Measurements from ENCODE around the gene HMCN2. TPM values are rescaled to one million over a fixed set of nuclear protein-coding genes. Genes with fewer than 3 reads are reported as not detected.

Gene HMCN2
- total and polyA plus RNA-seq, 5 donors from 2014 or later: not detected

DNA sequence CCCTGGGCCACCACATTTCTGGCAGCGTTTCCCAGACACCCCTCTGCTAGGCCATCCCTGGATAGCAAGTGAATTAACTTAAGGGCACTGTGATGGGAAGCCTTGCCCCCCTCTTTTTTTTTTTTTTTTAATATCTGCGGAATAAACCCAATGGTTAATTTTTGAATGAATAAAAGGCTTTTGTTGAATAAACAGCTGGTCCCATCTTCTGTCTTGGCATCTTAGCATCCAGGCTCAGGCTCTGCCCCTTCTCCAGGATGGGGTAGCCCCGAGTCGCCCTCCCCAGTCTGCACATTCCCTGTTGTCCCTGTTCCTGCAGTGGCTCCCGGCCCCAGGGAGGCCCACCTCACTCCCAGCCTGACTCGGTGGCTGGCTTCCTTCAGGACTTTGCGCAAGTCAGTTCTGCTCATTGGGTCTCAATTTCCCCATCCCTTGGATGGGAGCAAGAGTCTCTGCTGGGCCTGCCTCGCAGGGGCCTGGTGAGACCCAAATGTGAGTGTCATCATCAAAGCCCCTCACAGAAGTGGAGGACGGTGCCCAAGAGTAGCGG lies 29.0 kb upstream of the HMCN2 start:
- no peak overlapping the region for H3K4me3 Mint-ChIP-seq
- no peak for ATAC-seq (ENCODE audit: low read depth in 2 of 2)
- H3K36me3 Mint-ChIP-seq: no peaks in the 10 kb centered on the region

DNA sequence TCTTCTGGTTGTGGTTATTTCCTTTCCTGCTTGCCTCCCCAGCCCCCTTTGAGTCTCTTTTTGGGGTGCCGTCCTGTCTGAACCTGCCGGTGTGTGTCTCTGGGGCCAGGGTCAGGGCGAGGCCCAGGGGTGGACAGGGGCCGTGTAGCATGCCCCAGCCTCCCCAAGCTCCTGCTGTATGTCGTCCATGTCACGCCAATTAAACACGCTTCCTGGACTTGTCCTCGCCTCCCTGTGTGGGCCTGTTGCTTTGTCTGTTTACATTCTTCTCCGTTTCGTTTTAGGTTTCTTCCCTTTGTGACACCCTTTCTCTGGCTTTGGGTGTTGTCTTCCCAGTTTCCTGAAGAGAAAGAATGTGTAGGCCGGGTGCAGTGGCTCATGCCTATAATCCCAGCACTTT lies 28.5 kb upstream of the HMCN2 start:
- DNase-seq: no peak
- Mint-ChIP-seq H3K36me3 (no peaks in the 10 kb centered on the region), H3K27me3 (no peaks in the 10 kb centered on the region), H3K4me1 (peaks cover 6 to 36% (median 26%) of the 10 kb centered on the region in 4 donors), H3K9me3 (no peaks in the 10 kb centered on the region), H3K27ac (peak overlapping the region in 1 of 3 donors; percentile 89), H3K4me3 (no peak overlapping the region)
- Histone ChIP-seq H3K4me1 (ENCODE audit: control insufficient read depth, insufficient read depth, low read length, poor library complexity, severe bottlenecking) (peaks cover 44% of the 10 kb centered on the region), H3K27me3 (ENCODE audit: control insufficient read depth, insufficient read depth, low read length) (no peaks in the 10 kb centered on the region), H3K9me3 (ENCODE audit: control insufficient read depth in 2 of 2, low read length in 2 of 2) (no peaks in the 10 kb centered on the region), H3K36me3 (ENCODE audit: control insufficient read depth, insufficient read depth, low read length) (no peaks in the 10 kb centered on the region), H3K27ac (ENCODE audit: insufficient read depth, low read length, poor library complexity, severe bottlenecking) (no peak overlapping the region), H3K4me3 (ENCODE audit: low read depth, low read length) (no peak overlapping the region)
- no peak for ATAC-seq (ENCODE audit: low read depth in 2 of 2)

More for the DNA sequence above, 29.0 kb upstream of the HMCN2 start:
- Histone ChIP-seq H3K4me1 (ENCODE audit: control insufficient read depth, insufficient read depth, low read length, poor library complexity, severe bottlenecking) (peaks cover 44% of the 10 kb centered on the region), H3K27ac (ENCODE audit: insufficient read depth, low read length, poor library complexity, severe bottlenecking) (no peak overlapping the region), H3K4me3 (ENCODE audit: low read depth, low read length) (no peak overlapping the region), H3K9me3 (ENCODE audit: control insufficient read depth in 2 of 2, low read length in 2 of 2) (no peaks in the 10 kb centered on the region), H3K36me3 (ENCODE audit: control insufficient read depth, insufficient read depth, low read length) (no peaks in the 10 kb centered on the region), H3K27me3 (ENCODE audit: control insufficient read depth, insufficient read depth, low read length) (no peaks in the 10 kb centered on the region)
- no peak for DNase-seq
- Mint-ChIP-seq H3K4me1 (peaks cover 6 to 36% (median 25%) of the 10 kb centered on the region in 4 donors), H3K27me3 (no peaks in the 10 kb centered on the region), H3K27ac (no peak overlapping the region), H3K9me3 (no peaks in the 10 kb centered on the region)

DNA sequence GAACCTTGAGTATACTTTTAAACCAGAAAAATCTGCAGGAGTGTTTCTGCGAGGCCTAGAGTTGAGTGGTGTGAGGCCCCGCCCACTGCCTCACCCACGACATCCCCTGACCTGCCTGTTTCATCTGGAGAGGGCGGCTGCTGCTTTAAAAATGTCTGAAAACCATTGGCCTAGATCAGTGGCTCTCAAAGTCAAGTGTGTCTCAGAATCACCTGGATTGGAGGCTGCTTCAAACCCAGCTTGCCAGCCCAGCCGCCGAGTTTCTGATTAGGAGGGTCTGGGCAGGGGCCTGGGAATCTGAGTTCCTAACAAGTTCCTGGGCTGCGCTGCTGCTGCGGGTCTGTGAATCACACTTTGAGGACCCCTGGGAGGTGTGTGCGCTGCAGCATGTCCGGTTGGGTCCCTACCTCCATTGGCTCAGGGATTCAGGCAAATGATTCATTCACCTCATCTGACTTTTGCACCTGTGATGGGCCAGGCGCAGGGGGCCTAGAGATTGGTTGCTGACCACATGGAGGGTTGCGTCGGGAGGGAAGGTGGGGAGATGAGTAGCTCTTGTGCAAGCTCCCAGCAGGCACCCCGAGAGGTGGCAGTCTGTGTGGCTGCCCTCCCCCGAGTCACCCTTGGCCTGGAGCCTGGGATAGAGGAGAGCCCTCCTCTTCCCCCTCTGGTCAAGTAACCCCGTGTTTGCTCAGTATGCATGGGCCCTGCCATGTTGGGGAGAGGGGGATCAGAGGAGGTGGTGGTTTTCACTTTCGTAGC lies 27.6 kb upstream of the HMCN2 start:
- Histone ChIP-seq H3K4me1 (ENCODE audit: control insufficient read depth, insufficient read depth, low read length, poor library complexity, severe bottlenecking) (peaks cover 49% of the 10 kb centered on the region), H3K27ac (ENCODE audit: insufficient read depth, low read length, poor library complexity, severe bottlenecking) (no peak overlapping the region), H3K4me3 (ENCODE audit: low read depth, low read length) (no peak overlapping the region), H3K9me3 (ENCODE audit: control insufficient read depth in 2 of 2, low read length in 2 of 2) (no peaks in the 10 kb centered on the region), H3K36me3 (ENCODE audit: control insufficient read depth, insufficient read depth, low read length) (no peaks in the 10 kb centered on the region), H3K27me3 (ENCODE audit: control insufficient read depth, insufficient read depth, low read length) (no peaks in the 10 kb centered on the region)
- Mint-ChIP-seq H3K4me1 (peaks cover 6 to 40% (median 30%) of the 10 kb centered on the region in 4 donors), H3K9me3 (no peaks in the 10 kb centered on the region), H3K4me3 (peak overlapping the region in 1 of 4 donors; percentile 42), H3K27ac (peak overlapping the region in 2 of 3 donors; percentile 52 to 54), H3K36me3 (no peaks in the 10 kb centered on the region), H3K27me3 (no peaks in the 10 kb centered on the region)
- ATAC-seq (ENCODE audit: low read depth in 2 of 2) (no peak), DNase-seq (peak in 2 of 3 donors; percentile 18 to 31)

DNA sequence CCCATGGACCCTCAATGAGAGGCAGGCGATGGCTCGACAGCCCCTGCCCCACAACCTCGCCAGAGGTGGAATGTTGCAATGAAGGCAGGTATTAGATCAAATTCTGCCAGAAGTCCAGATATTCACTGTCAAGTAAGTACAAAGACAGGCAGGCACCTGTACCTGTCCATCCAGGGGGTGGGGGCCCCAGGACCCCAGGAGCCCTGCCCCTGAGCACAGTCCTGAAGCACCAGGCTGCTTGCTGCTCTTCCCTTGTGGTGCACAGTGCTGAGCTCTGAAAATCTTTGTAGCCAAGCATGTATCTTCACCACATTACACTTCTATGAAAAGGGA lies 26.2 kb upstream of the HMCN2 start:
- Histone ChIP-seq H3K36me3 (ENCODE audit: control insufficient read depth, insufficient read depth, low read length) (no peaks in the 10 kb centered on the region), H3K9me3 (ENCODE audit: control insufficient read depth in 2 of 2, low read length in 2 of 2) (no peaks in the 10 kb centered on the region), H3K4me3 (ENCODE audit: low read depth, low read length) (no peak overlapping the region), H3K27me3 (ENCODE audit: control insufficient read depth, insufficient read depth, low read length) (no peaks in the 10 kb centered on the region), H3K27ac (ENCODE audit: insufficient read depth, low read length, poor library complexity, severe bottlenecking) (peak overlapping the region; percentile 8), H3K4me1 (ENCODE audit: control insufficient read depth, insufficient read depth, low read length, poor library complexity, severe bottlenecking) (peaks cover 57% of the 10 kb centered on the region)
- DNase-seq: no peak
- peak overlapping the region in 2 of 3 donors; percentile 52 to 67 for H3K27ac Mint-ChIP-seq
- H3K9me3 Mint-ChIP-seq: no peaks in the 10 kb centered on the region
- no peak for ATAC-seq (ENCODE audit: low read depth in 2 of 2)
- H3K4me1 Mint-ChIP-seq: peaks cover 6 to 45% (median 36%) of the 10 kb centered on the region in 4 donors
- no peaks in the 10 kb centered on the region for H3K27me3 Mint-ChIP-seq
- H3K4me3 Mint-ChIP-seq: peak overlapping the region in 1 of 4 donors; percentile 43
- H3K36me3 Mint-ChIP-seq: no peaks in the 10 kb centered on the region

DNA sequence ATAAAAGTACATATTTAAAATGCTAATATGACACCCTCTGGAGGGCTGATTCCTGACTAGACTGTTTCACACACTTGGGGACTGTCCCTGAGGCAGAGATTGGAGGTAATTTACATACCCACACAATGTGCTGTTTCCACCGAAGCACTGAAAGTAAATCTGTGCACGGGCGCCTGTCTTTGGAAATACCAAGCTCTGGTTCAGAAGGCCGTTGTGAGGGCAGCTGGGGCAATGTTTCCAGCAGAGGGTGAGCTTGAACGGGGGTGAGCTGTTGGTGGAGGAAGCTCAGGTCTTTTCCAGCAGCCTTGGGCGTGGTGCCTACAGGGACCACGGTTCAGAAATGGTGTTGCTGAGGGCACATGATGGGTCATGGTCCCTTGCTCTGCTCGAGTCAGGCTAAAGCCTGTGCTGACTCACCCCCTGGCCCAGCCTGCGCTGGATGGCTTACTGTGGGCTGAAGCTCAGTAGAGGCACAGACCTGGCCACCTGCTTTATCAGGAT lies 25.8 kb upstream of the HMCN2 start:
- Mint-ChIP-seq H3K4me3 (peak overlapping the region in 3 of 4 donors; percentile 38 to 63 (median 43)), H3K27ac (peak overlapping the region; percentile 52 to 82 (median 67)), H3K4me1 (peaks cover 6 to 45% (median 36%) of the 10 kb centered on the region in 4 donors), H3K27me3 (no peaks in the 10 kb centered on the region), H3K36me3 (no peaks in the 10 kb centered on the region), H3K9me3 (no peaks in the 10 kb centered on the region)
- Histone ChIP-seq H3K27me3 (ENCODE audit: control insufficient read depth, insufficient read depth, low read length) (no peaks in the 10 kb centered on the region), H3K9me3 (ENCODE audit: control insufficient read depth in 2 of 2, low read length in 2 of 2) (no peaks in the 10 kb centered on the region), H3K36me3 (ENCODE audit: control insufficient read depth, insufficient read depth, low read length) (no peaks in the 10 kb centered on the region), H3K27ac (ENCODE audit: insufficient read depth, low read length, poor library complexity, severe bottlenecking) (peak overlapping the region; percentile 33), H3K4me1 (ENCODE audit: control insufficient read depth, insufficient read depth, low read length, poor library complexity, severe bottlenecking) (peaks cover 57% of the 10 kb centered on the region), H3K4me3 (ENCODE audit: low read depth, low read length) (peak overlapping the region; percentile 26)
- peak; percentile 35 to 43 for ATAC-seq (ENCODE audit: low read depth in 2 of 2)
- peak in 2 of 3 donors; percentile 12 to 70 for DNase-seq

DNA sequence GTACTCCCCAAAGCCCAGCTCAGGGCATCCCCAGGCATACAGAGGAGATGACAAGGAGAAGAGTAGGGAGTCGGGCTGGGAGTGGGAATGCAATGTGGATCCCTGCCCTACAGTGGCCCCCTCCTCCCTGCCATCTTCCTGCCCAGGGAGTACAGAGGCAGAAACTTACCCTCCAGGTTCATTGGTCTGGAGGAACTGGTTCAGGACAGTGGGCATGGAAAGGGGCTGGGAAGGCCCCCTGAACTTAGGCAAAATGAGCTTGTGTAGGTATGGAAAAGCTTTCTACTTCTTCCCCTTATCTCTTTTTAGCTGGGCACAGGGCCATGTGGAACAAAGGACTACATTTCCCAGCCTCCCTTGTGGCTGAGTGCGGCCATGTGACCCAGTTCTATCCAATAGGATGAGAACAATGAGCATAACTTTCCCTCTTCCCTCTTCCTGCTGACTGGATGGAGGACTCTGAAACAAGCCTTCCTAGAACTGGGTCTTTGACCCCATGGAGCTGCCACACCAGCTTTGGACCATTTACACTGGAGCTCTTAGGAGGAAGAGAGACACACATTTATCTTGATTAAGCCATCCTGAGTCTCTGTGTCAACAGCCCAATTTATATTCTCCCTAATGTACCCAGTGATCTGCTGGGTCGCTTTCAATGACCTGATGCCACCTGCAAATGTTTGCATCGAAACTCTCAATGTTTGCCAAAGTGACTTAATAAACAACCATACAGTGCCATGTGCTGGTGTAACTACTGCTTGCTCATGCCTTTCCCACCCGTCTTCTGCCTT lies 25.0 kb upstream of the HMCN2 start:
- H3K4me3 Mint-ChIP-seq: peak overlapping the region in 3 of 4 donors; percentile 12 to 47 (median 36)
- H3K4me3 ChIP-seq (ENCODE audit: low read depth, low read length): peak overlapping the region; percentile 31
- H3K4me1 Mint-ChIP-seq: peaks cover 6 to 45% (median 36%) of the 10 kb centered on the region in 4 donors
- H3K9me3 Mint-ChIP-seq: no peaks in the 10 kb centered on the region
- ATAC-seq (ENCODE audit: low read depth in 2 of 2): peak; percentile 18 to 40
- peak overlapping the region; percentile 33 for H3K27ac ChIP-seq (ENCODE audit: insufficient read depth, low read length, poor library complexity, severe bottlenecking)
- no peaks in the 10 kb centered on the region for H3K9me3 ChIP-seq (ENCODE audit: control insufficient read depth in 2 of 2, low read length in 2 of 2)
- DNase-seq: peak; percentile 38 to 62 (median 44)
- no peaks in the 10 kb centered on the region for H3K36me3 ChIP-seq (ENCODE audit: control insufficient read depth, insufficient read depth, low read length)
- H3K4me1 ChIP-seq (ENCODE audit: control insufficient read depth, insufficient read depth, low read length, poor library complexity, severe bottlenecking): peaks cover 57% of the 10 kb centered on the region
- no peaks in the 10 kb centered on the region for H3K36me3 Mint-ChIP-seq
- no peaks in the 10 kb centered on the region for H3K27me3 ChIP-seq (ENCODE audit: control insufficient read depth, insufficient read depth, low read length)
- peak overlapping the region in 2 of 3 donors; percentile 45 to 52 for H3K27ac Mint-ChIP-seq
- no peaks in the 10 kb centered on the region for H3K27me3 Mint-ChIP-seq

DNA sequence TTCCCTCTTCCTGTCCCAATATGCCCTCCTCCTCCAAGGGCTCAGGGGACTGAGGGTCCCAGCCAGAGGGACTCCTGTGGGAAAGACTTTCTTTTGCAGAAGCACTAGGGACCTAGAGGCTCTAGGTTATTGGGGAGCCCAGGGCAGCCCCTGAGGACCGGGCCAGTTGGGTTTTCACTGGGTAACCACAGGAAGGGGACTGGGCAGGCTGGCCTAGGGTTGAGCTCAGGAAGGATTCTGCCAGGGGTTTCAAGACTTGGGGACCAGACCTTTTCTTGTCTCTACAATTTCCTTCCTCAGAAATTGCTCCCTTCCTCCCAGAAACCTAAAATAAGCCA lies 24.4 kb upstream of the HMCN2 start:
- peak overlapping the region; percentile 31 for H3K4me3 ChIP-seq (ENCODE audit: low read depth, low read length)
- H3K27ac Mint-ChIP-seq: peak overlapping the region in 1 of 3 donors; percentile 52
- ATAC-seq (ENCODE audit: low read depth in 2 of 2): no peak
- no peaks in the 10 kb centered on the region for H3K27me3 ChIP-seq (ENCODE audit: control insufficient read depth, insufficient read depth, low read length)
- peaks cover 52% of the 10 kb centered on the region for H3K4me1 ChIP-seq (ENCODE audit: control insufficient read depth, insufficient read depth, low read length, poor library complexity, severe bottlenecking)
- no peak overlapping the region for H3K27ac ChIP-seq (ENCODE audit: insufficient read depth, low read length, poor library complexity, severe bottlenecking)
- H3K4me1 Mint-ChIP-seq: peaks cover 6 to 41% (median 31%) of the 10 kb centered on the region in 4 donors
- H3K9me3 ChIP-seq (ENCODE audit: control insufficient read depth in 2 of 2, low read length in 2 of 2): no peaks in the 10 kb centered on the region
- no peaks in the 10 kb centered on the region for H3K27me3 Mint-ChIP-seq
- DNase-seq: no peak
- H3K4me3 Mint-ChIP-seq: peak overlapping the region in 2 of 4 donors; percentile 12 to 36
- H3K36me3 ChIP-seq (ENCODE audit: control insufficient read depth, insufficient read depth, low read length): no peaks in the 10 kb centered on the region
- H3K36me3 Mint-ChIP-seq: no peaks in the 10 kb centered on the region
- H3K9me3 Mint-ChIP-seq: no peaks in the 10 kb centered on the region
